ENCODE measurements around the gene NDUFC1.
"Not testable (repeated sequence)": the region's sequence is repeated elsewhere in the genome, so short reads cannot be mapped to it uniquely, and the experiment has no call there.

NDUFC1 gene

DNA sequence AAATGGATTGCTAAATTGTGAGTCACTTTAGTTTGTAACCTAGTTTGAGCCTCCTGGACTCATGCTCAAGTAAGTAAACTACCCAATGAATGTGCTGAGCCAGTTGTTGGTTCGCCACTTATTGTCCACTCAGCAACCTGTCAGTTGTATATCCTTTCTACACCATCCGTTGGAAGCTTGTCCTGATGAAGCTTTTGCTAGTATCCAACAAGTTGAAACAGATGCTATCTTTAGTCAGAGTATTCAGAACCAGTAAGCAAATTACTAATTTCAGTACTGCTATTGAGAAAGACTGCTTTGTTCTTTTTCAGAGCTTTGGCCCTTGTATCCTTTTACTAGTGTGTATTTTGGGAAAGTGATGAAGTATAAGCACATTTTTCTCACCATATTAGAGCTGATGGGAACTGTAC, 5.3 kb downstream of the NDUFC1 start:
- DNase-seq: no peak

DNA sequence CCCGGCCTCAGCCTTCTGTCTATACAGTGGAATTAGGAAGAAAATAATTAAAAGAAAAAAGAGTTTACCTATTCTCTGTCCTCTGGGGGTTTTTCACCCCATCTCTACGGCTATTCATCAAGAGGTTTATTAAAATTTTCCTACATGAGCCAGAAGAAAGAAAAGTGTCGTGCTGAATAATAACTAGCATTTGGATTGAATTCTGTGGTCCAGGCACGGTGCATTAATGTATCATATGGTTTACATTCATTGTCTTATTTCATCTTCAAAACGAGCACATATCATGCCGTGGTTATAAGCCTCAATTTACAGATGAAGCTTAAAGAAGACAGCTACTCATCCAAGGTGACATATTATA, 6.4 kb downstream of the NDUFC1 start:
- no peak for DNase-seq

- peak; percentile 95 for DNase-seq
Observed at GRCh38 chr4:139295206-139295941, 6.9 kb downstream of the NDUFC1 start.

- DNase-seq: no peak
Observed at GRCh38 chr4:139286186-139286698, 16.0 kb downstream of the NDUFC1 start.

GRCh38 chr4:139282721-139283075, 19.6 kb downstream of the NDUFC1 start:
- DNase-seq: no peak

GRCh38 chr4:139282065-139282720, 20.1 kb downstream of the NDUFC1 start:
- no peak for DNase-seq

DNA sequence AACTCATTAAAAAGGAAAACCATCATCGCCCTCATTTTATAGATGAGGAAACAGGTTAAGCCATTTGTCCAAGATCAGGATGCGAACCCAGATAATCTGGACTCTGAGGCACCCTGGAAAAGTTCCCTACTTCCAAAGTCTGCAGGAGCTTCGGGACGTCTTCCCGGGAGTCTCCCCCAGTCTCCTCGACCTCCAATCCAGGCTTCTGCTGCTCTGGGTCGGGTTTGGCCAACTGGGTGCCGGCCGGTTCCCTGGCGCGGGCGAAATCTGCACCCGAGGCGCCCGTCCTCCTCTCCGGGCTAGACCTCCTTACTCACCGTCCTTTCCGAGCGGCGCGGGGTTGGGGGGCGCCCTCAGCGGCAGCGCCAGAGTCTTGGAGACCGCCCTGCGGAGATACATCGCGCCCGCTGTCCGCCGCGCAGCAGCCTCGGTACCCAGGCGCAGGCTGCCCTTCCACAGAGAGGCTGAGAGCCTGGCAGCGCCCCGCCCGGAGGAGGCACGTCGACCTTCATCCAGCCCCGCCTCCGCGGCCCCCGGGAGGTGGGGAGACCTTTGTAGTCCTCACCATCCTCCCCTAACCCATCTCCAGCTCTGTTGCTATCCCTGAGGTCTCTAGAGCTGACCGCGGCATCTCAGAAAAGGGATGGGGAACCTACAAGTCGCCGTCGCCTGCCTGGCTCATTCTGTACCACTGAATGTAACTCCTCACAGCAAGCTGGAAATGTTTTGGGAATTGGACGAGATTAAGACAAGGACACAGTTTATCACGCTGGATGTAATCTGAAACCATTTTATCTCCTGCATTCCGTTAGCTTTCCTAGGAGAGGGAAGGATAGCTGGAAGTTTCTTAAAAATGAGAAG, 22.3 kb downstream of the NDUFC1 start, which contains the start of gene MGARP:
TSS of gene MGARP (minus strand) at position 466 of the 861 bp plus-strand sequence. CDS start at position 399, 67 bp downstream.
- no peak for DNase-seq

- no peak for DNase-seq
Observed at GRCh38 chr4:139278912-139279759, 23.1 kb downstream of the NDUFC1 start.

GRCh38 chr4:139278485-139278884, 23.8 kb downstream of the NDUFC1 start:
- no peak for DNase-seq

- DNase-seq: no peak
Observed at GRCh38 chr4:139275281-139275735, 27.0 kb downstream of the NDUFC1 start.

GRCh38 chr4:139274790-139275189, 27.5 kb downstream of the NDUFC1 start:
- no peak for DNase-seq

- no peak for DNase-seq
Observed at GRCh38 chr4:139273835-139274234, 28.4 kb downstream of the NDUFC1 start.

GRCh38 chr4:139267301-139267700, 35.0 kb downstream of the NDUFC1 start:
- DNase-seq: no peak

DNA sequence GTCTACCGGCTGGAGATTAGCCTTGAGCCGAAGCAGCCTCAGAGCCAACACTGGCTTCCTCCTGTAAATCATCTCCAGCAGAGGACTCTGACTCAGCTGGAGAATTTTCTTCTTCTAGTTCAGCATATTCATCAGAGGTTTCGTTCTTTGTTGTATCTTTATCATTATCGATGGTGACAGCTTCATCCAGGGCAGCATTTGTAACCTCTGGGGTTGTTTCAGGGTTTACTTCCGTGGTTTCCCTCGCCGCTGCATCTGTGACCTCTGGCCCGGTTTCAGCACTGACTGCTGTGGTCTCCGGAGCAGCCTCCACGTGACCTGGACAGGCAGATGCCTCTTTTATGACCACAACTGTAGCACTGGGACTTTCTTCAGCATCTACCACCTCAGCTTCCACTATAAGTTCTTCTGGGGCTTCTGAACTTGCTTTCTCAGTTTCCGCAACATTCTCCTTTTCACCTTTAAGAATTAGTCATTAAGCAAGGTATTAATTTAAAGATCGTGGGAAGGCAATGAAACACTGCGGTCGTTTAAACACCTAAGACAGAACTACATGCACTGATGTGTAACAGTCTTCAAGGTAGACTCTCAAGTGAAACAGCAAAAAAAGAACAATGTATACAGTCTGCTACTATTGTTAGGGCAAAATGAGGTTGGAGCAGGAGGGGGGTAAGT, 35.6 kb downstream of the NDUFC1 start:
- peak; percentile 33 for DNase-seq

DNA sequence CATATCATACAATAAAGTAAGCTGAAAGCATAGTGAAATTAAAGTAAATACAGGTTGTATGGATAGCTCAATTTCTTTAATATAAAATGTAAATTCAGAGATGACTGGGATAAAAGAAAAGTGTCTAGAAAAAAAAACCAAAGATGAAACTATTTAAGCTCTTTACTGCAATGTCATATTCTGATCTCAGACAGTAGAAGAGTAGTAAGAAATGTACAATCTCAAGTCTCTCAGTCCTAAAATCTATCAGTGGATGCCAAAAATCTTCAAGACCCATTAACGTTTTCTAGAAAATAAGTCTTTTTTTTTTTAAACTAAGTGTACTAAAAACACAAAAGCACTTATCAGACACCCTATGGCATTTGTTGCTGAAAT, 36.1 kb downstream of the NDUFC1 start:
- no peak for DNase-seq

- no peak for DNase-seq
Observed at GRCh38 chr4:139265654-139266053, 36.6 kb downstream of the NDUFC1 start.

- DNase-seq: no peak
Observed at GRCh38 chr4:139256349-139256748, 45.9 kb downstream of the NDUFC1 start.

GRCh38 chr4:139255581-139255980, 46.7 kb downstream of the NDUFC1 start:
- DNase-seq: not testable (repeated sequence)

- DNase-seq: no peak
Observed at GRCh38 chr4:139253713-139254112, 48.6 kb downstream of the NDUFC1 start.

DNA sequence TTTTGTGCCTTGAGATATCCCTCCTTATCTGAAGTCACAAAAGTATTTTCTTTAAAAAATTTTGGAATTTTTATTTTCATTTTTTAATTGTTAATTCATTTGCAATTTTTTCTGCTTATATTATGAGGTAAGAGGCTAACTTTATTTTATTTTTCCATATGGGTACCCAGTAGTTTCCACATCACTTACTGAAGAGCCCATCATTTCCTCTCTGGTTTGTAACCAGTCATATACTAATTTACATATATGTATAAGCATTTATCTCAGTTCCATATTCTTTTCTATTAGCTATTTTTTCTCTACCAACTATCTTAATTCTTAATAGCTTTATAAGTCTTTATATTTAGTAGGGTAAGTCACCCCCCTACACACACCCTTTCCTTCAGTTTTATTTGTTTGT, 49.2 kb downstream of the NDUFC1 start:
- DNase-seq: no peak

GRCh38 chr4:139247700-139248238, 54.5 kb downstream of the NDUFC1 start:
- no peak for DNase-seq

- DNase-seq: no peak
Observed at GRCh38 chr4:139247241-139247640, 55.0 kb downstream of the NDUFC1 start.

Data from activated CD4-positive, alpha-beta T cell treated with anti-CD3 and anti-CD28 coated beads for 1 hour (primary cell).